HUES48 (cell line): ENCODE measurements around the gene AMBN.

Experiments
- H3K27ac ChIP-seq: one replicate; pipeline ENCODE4 v1.7.0; 2013; ENCODE audit warnings: low read depth, low read length, inconsistent platforms
- H3K27me3 ChIP-seq: 2 replicates; pipeline ENCODE4 v1.6.1; 2013; ENCODE audit warnings: mild to moderate bottlenecking, low read length; ENCODE audit not compliant: control insufficient read depth, insufficient read depth
- H3K36me3 ChIP-seq: 2 replicates; pipeline ENCODE4 v1.6.1; 2013; ENCODE audit warnings: low read length; ENCODE audit not compliant: control insufficient read depth, insufficient read depth
- H3K4me1 ChIP-seq: 2 replicates; pipeline ENCODE4 v1.6.1; 2013; ENCODE audit warnings: mild to moderate bottlenecking, low read length; ENCODE audit not compliant: control insufficient read depth, insufficient read depth
- H3K4me3 ChIP-seq: 2 replicates; pipeline ENCODE4 v1.5.1; 2013; ENCODE audit warnings: mild to moderate bottlenecking, low read depth, low read length
- H3K9ac ChIP-seq: 2 replicates; pipeline ENCODE4 v1.6.1; 2013; ENCODE audit warnings: mild to moderate bottlenecking, low read depth, low read length, moderate library complexity
- H3K9me3 ChIP-seq: 2 replicates; pipeline ENCODE4 v1.6.1; 2013; ENCODE audit warnings: low read length; ENCODE audit not compliant: control insufficient read depth, insufficient read depth

The AMBN gene

GRCh38 chr4:70581980-70582379 is 10.1 kb upstream of the AMBN start:
- Histone ChIP-seq H3K9me3 (no peaks in the 10 kb centered on the region), H3K4me1 (no peaks in the 10 kb centered on the region), H3K27me3 (no peaks in the 10 kb centered on the region), H3K9ac (no peak overlapping the region), H3K4me3 (no peak overlapping the region), H3K27ac (no peak overlapping the region), H3K36me3 (no peaks in the 10 kb centered on the region)

- no peak overlapping the region for H3K9ac ChIP-seq
- H3K27me3 ChIP-seq: no peaks in the 10 kb centered on the region
- no peaks in the 10 kb centered on the region for H3K9me3 ChIP-seq
- H3K36me3 ChIP-seq: no peaks in the 10 kb centered on the region
- H3K27ac ChIP-seq: no peak overlapping the region
- H3K4me3 ChIP-seq: no peak overlapping the region
- H3K4me1 ChIP-seq: no peaks in the 10 kb centered on the region
These were observed 7.9 kb upstream of the AMBN start for GRCh38 chr4:70583952-70584834.

- no peak overlapping the region for H3K27ac ChIP-seq
- H3K4me1 ChIP-seq: no peaks in the 10 kb centered on the region
- no peaks in the 10 kb centered on the region for H3K27me3 ChIP-seq
These were observed 5.2 kb upstream of the AMBN start for GRCh38 chr4:70586841-70587240.

GRCh38 chr4:70589785-70590184 is 2.3 kb upstream of the AMBN start:
- Histone ChIP-seq H3K27ac (no peak overlapping the region), H3K9ac (no peak overlapping the region), H3K36me3 (no peaks in the 10 kb centered on the region), H3K4me1 (no peaks in the 10 kb centered on the region), H3K27me3 (no peaks in the 10 kb centered on the region), H3K9me3 (no peaks in the 10 kb centered on the region), H3K4me3 (no peak overlapping the region)

More at GRCh38 chr4:70586841-70587240, 5.2 kb upstream of the AMBN start:
- H3K9ac ChIP-seq: no peak overlapping the region
- no peaks in the 10 kb centered on the region for H3K9me3 ChIP-seq
- H3K36me3 ChIP-seq: no peaks in the 10 kb centered on the region
- H3K4me3 ChIP-seq: no peak overlapping the region

- Histone ChIP-seq H3K9me3 (no peaks in the 10 kb centered on the region), H3K36me3 (no peaks in the 10 kb centered on the region), H3K27me3 (no peaks in the 10 kb centered on the region), H3K27ac (no peak overlapping the region), H3K4me1 (no peaks in the 10 kb centered on the region), H3K9ac (no peak overlapping the region), H3K4me3 (no peak overlapping the region)
These were observed 2.1 kb downstream of the AMBN start for GRCh38 chr4:70594196-70594595.

GRCh38 chr4:70600305-70600704 is 8.2 kb downstream of the AMBN start:
- Histone ChIP-seq H3K4me1 (no peaks in the 10 kb centered on the region), H3K9me3 (no peaks in the 10 kb centered on the region), H3K9ac (no peak overlapping the region), H3K27me3 (no peaks in the 10 kb centered on the region), H3K4me3 (no peak overlapping the region), H3K27ac (no peak overlapping the region), H3K36me3 (no peaks in the 10 kb centered on the region)

GRCh38 chr4:70600977-70601376 is 8.9 kb downstream of the AMBN start:
- Histone ChIP-seq H3K27ac (no peak overlapping the region), H3K36me3 (no peaks in the 10 kb centered on the region), H3K9me3 (no peaks in the 10 kb centered on the region), H3K27me3 (no peaks in the 10 kb centered on the region), H3K9ac (no peak overlapping the region), H3K4me1 (no peaks in the 10 kb centered on the region), H3K4me3 (no peak overlapping the region)

GRCh38 chr4:70601422-70602039 is 9.5 kb downstream of the AMBN start:
- Histone ChIP-seq H3K36me3 (no peaks in the 10 kb centered on the region), H3K27me3 (no peaks in the 10 kb centered on the region), H3K4me3 (no peak overlapping the region), H3K4me1 (no peaks in the 10 kb centered on the region), H3K9me3 (no peaks in the 10 kb centered on the region), H3K27ac (no peak overlapping the region), H3K9ac (no peak overlapping the region)

GRCh38 chr4:70603856-70604255 is 11.8 kb downstream of the AMBN start:
- H3K27me3 ChIP-seq: no peaks in the 10 kb centered on the region
- no peak overlapping the region for H3K9ac ChIP-seq
- no peaks in the 10 kb centered on the region for H3K36me3 ChIP-seq
- no peaks in the 10 kb centered on the region for H3K4me1 ChIP-seq
- H3K9me3 ChIP-seq: no peaks in the 10 kb centered on the region
- no peak overlapping the region for H3K27ac ChIP-seq
- H3K4me3 ChIP-seq: no peak overlapping the region

GRCh38 chr4:70606459-70606858 is 14.4 kb downstream of the AMBN start:
- Histone ChIP-seq H3K36me3 (no peaks in the 10 kb centered on the region), H3K27ac (no peak overlapping the region), H3K4me3 (no peak overlapping the region), H3K9me3 (no peaks in the 10 kb centered on the region), H3K4me1 (no peaks in the 10 kb centered on the region), H3K9ac (no peak overlapping the region), H3K27me3 (no peaks in the 10 kb centered on the region)

GRCh38 chr4:70607334-70607853 is 15.3 kb downstream of the AMBN start:
- H3K27me3 ChIP-seq: no peaks in the 10 kb centered on the region
- no peaks in the 10 kb centered on the region for H3K9me3 ChIP-seq
- H3K9ac ChIP-seq: no peak overlapping the region
- H3K36me3 ChIP-seq: no peaks in the 10 kb centered on the region
- no peaks in the 10 kb centered on the region for H3K4me1 ChIP-seq
- no peak overlapping the region for H3K4me3 ChIP-seq
- H3K27ac ChIP-seq: no peak overlapping the region
